Left lung (tissue), 10 donors: ENCODE measurements around the gene CTSH. TPM values are rescaled to one million over a fixed set of nuclear protein-coding genes. Genes with fewer than 3 reads are reported as not detected.

Experiments
- ATAC-seq: fragments of 200-7000 bp; cut with Tn5 transposase; one replicate; pipeline ENCODE4 v1.9.1; 2020; ENCODE audit warnings: moderate library complexity
- DNase-seq, 4 donors: peaks; one replicate each; pipeline ENCODE4 v3.0.0-alpha.2; 2013 to 2020
- H3K27ac ChIP-seq, 2 donors: fragments of 200-600 bp; sonication (generic) in 1 of 2; one replicate each; pipeline versions ENCODE4 v1.5.0 to v1.8.0; 2020 to 2021
- H3K27me3 ChIP-seq, 2 donors: fragments of 200-600 bp; sonication (generic) in 1 of 2; one replicate each; pipeline versions ENCODE4 v1.5.0 to v1.8.0; 2020 to 2021
- H3K36me3 ChIP-seq, 2 donors: fragments of 200-600 bp; sonication (generic) in 1 of 2; one replicate each; pipeline versions ENCODE4 v1.5.0 to v1.8.0; 2020 to 2021
- H3K4me1 ChIP-seq, 2 donors: fragments of 200-600 bp; one replicate each; pipeline ENCODE4 v1.8.0; 2021
- H3K4me3 ChIP-seq, 2 donors: fragments of 200-600 bp; sonication (generic) in 1 of 2; one replicate each; pipeline versions ENCODE4 v1.5.0 to v1.8.0; 2020 to 2021; ENCODE audit warnings: mild to moderate bottlenecking in 1 of 2
- H3K9me3 ChIP-seq, 2 donors: fragments of 200-600 bp; sonication (generic) in 1 of 2; one replicate each; pipeline versions ENCODE4 v1.5.0 to v1.8.0; 2020 to 2021
- intact Hi-C, 2 donors: fragments of 100-400 bp; cut with DNase I; formaldehyde crosslinking; loops; one replicate each; pipeline versions ENCODE4 v1.11.2 to v1.14.2; 2022
- polyA plus RNA-seq, 6 donors: library from polyadenylated mRNA; unstranded; fragments of 120-200 nt; gene quantifications; one replicate each; pipeline ENCODE4 v1.2.1, GENCODE V29; 2013; ENCODE audit not compliant: insufficient read length in 6 of 6
- total RNA-seq, 2 donors: library from RNA; stranded (reverse); fragmentation: NEBNext Ultra II Directional; extraction: Animal tissue kit (Norgen Biotek cat#: 25700); gene quantifications; one replicate each; pipeline ENCODE4 v1.2.1, GENCODE V29; 2021
- TF ChIP-seq, protein P1 (sequence below), 2 donors: fragments of 200-600 bp; sonication (generic) in 1 of 2; IDR thresholded peaks; one replicate each; pipeline versions ENCODE4 v1.5.0 to v1.8.0; 2021; ENCODE audit warnings: antibody characterized with exemption in 2 of 2
- donor health status: DM: no; HTN: yes; CAD: no.
- donor health status: DM: no; HTN: no; CAD: no.

CTSH gene
- total and polyA plus RNA-seq, 8 donors = 97.5 to 1,298 (median 234) TPM

DNA sequence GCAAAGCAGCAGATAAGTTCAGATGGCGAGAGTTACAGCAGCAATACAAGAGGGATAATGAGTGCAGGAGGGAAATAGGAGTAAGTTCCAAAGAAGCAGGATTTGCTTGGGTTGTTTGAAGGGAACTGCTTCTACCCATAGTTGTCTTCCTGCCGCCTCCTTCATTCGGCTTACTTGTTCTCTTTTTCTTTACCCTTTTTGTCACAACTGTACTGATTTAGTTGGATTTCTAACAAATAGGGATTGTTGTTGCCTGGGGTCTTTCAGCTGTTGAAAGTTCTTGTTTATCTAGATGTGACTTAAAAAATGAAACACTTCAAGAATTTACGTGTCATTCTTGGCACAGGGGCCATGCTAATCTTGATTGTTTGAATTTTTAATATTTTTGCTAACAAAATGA, 46.3 kb downstream of the CTSH start:
- Histone ChIP-seq H3K27ac (no peak overlapping the region), H3K27me3 (no peaks in the 10 kb centered on the region), H3K9me3 (no peaks in the 10 kb centered on the region), H3K36me3 (peaks cover 0 to 100% of the 10 kb centered on the region in 2 donors), H3K4me3 (no peak overlapping the region), H3K4me1 (peaks cover 8 to 22% of the 10 kb centered on the region in 2 donors)
- intact Hi-C loops = no loop called here
- TF ChIP-seq, protein P1, sequence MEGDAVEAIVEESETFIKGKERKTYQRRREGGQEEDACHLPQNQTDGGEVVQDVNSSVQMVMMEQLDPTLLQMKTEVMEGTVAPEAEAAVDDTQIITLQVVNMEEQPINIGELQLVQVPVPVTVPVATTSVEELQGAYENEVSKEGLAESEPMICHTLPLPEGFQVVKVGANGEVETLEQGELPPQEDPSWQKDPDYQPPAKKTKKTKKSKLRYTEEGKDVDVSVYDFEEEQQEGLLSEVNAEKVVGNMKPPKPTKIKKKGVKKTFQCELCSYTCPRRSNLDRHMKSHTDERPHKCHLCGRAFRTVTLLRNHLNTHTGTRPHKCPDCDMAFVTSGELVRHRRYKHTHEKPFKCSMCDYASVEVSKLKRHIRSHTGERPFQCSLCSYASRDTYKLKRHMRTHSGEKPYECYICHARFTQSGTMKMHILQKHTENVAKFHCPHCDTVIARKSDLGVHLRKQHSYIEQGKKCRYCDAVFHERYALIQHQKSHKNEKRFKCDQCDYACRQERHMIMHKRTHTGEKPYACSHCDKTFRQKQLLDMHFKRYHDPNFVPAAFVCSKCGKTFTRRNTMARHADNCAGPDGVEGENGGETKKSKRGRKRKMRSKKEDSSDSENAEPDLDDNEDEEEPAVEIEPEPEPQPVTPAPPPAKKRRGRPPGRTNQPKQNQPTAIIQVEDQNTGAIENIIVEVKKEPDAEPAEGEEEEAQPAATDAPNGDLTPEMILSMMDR (IDR thresholded peaks at IDR 0.05) = no peak
- ATAC-seq (no peak), DNase-seq (no peak)

DNA sequence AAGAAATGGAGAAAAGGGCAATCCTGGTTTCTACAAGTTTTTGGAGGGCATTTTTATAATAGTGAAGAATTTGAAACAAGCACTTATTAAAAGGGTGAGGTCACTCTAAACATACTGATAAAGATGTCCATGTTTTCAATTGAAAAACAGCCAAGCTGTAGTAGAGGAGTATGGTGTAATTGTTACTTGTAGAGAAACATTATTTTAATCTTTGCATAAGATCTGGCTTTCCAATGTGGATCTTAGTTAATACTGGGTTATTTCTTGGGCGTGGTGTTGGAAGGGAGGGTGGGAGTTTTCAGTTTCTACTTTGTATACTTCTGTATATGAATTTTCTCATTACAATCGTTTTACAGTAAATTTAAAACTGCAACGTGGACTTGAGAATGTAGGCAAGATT, 49.4 kb downstream of the CTSH start:
- peak; percentile 38 for ATAC-seq
- Histone ChIP-seq H3K36me3 (peaks cover 0 to 100% of the 10 kb centered on the region in 2 donors), H3K27me3 (no peaks in the 10 kb centered on the region)

DNA sequence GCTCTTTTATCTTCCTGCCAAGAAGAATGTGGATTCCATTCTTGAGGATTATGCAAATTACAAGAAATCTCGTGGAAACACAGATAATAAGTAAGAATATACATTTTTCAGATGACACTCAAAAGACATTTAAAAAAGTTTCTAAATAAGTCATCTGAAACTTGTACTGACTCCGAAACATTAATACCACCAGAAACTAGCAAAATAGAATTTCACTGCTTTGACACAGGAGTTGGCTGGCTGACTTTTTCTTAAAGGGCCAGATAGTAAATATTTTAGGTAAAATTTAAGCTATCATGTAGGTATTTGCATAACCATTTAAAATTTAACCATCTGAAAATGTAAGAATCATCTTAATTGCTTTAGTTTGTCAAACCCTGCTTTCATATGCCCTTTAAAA, 51.3 kb downstream of the CTSH start:
- DNase-seq (no peak), ATAC-seq (no peak)
- TF ChIP-seq, protein P1 (IDR thresholded peaks at IDR 0.05) = no peak
- Histone ChIP-seq H3K9me3 (no peaks in the 10 kb centered on the region), H3K27ac (no peak overlapping the region), H3K4me1 (no peaks in the 10 kb centered on the region), H3K27me3 (no peaks in the 10 kb centered on the region), H3K4me3 (no peak overlapping the region), H3K36me3 (peaks cover 0 to 100% of the 10 kb centered on the region in 2 donors)
- intact Hi-C loops = no loop called here

More for the DNA sequence above, 49.4 kb downstream of the CTSH start:
- TF ChIP-seq, protein P1 (IDR thresholded peaks at IDR 0.05) = no peak
- intact Hi-C loops = no loop called here
- H3K4me1 ChIP-seq = no peaks in the 10 kb centered on the region
- no peak for DNase-seq
- H3K4me3 ChIP-seq = no peak overlapping the region
- no peak overlapping the region for H3K27ac ChIP-seq
- no peaks in the 10 kb centered on the region for H3K9me3 ChIP-seq

DNA sequence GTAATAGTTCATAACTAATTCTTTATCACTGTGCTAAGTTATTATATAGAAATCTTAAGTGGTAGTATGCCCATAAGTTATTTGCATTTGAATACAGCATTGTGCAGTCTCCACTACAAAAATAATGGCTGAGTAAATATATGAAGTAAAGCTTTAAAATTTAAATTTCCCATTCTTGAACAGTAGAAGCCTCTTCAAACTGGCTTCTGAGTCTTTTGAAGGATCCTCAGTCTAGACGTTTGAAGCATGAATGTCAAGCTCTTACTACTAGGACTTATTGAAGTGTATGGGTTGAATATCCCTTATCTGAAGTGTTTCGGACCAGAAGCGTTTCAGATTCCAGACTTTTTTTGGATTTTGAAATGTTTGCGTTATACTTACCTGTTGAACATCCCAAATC, 55.8 kb downstream of the CTSH start:
- H3K9me3 ChIP-seq = no peaks in the 10 kb centered on the region
- intact Hi-C loops = no loop called here
- no peak for DNase-seq
- H3K36me3 ChIP-seq = peaks cover 0 to 97% of the 10 kb centered on the region in 2 donors
- TF ChIP-seq, protein P1 (IDR thresholded peaks at IDR 0.05) = no peak
- peak; percentile 81 for ATAC-seq
- H3K4me1 ChIP-seq = peaks cover 0 to 6% of the 10 kb centered on the region in 2 donors
- H3K27me3 ChIP-seq = no peaks in the 10 kb centered on the region
- no peak overlapping the region for H3K27ac ChIP-seq
- H3K4me3 ChIP-seq = no peak overlapping the region

DNA sequence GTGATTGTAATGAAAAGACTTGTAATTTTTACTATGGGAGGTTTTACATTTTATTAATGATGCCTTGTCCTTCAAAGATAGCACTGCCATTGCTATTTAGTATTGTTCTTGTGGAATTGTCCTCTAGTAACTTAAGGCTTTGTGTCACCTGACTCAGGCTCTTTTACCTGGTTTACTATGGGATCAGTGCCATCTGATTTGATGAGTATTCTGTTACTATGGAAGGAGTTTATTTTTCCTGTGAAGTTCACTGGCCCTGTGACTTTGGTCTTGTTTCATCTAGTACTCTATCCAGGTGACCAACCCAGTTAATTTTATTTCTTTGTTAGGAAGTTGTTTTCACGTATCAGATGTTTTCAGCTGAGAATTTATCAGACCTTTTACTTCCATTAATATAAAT, 63.2 kb downstream of the CTSH start:
- intact Hi-C loops = no loop called here
- Histone ChIP-seq H3K4me1 (peaks cover 23 to 70% of the 10 kb centered on the region in 2 donors), H3K9me3 (no peaks in the 10 kb centered on the region), H3K27me3 (no peaks in the 10 kb centered on the region), H3K27ac (no peak overlapping the region), H3K36me3 (peaks cover 0 to 63% of the 10 kb centered on the region in 2 donors), H3K4me3 (no peak overlapping the region)
- peak; percentile 22 for ATAC-seq
- TF ChIP-seq, protein P1 (IDR thresholded peaks at IDR 0.05) = no peak
- no peak for DNase-seq
